Calu3 (cell line): ENCODE measurements around the gene HAND2. TPM values are rescaled to one million over a fixed set of nuclear protein-coding genes. Genes with fewer than 3 reads are reported as not detected.

Experiments
- BruUV-seq: library from RNA; stranded (reverse); fragments of 400-500 nt; replicated peaks from 2 replicates; lab custom pipeline; 2021; lab: Mats Ljungman, UMichigan
- CTCF ChIA-PET: fragments of 300-600 bp; sonication (Branson Sonifier 250); formaldehyde crosslinking; loops from one replicate; lab custom pipeline; 2022; ENCODE audit warnings: antibody characterized with exemption; lab: Charles Lee
- DNase-seq: peaks from one replicate; pipeline ENCODE4 v3.0.0; 2022
- H3K27ac Mint-ChIP-seq: one replicate; pipeline ENCODE4 v1.8.0; 2022; ENCODE audit warnings: mixed read lengths; ENCODE audit not compliant: unreplicated experiment
- H3K27me3 Mint-ChIP-seq: one replicate; pipeline ENCODE4 v1.8.0; 2022; ENCODE audit warnings: mixed read lengths; ENCODE audit not compliant: unreplicated experiment
- H3K36me3 Mint-ChIP-seq: one replicate; pipeline ENCODE4 v1.8.0; 2022; ENCODE audit warnings: mild to moderate bottlenecking, moderate library complexity, mixed read lengths; ENCODE audit not compliant: insufficient read depth, unreplicated experiment
- H3K4me1 Mint-ChIP-seq: one replicate; pipeline ENCODE4 v1.8.0; 2022; ENCODE audit warnings: mild to moderate bottlenecking, low read depth, mixed read lengths; ENCODE audit not compliant: unreplicated experiment
- H3K4me3 Mint-ChIP-seq: one replicate; pipeline ENCODE4 v1.8.0; 2022; ENCODE audit warnings: mild to moderate bottlenecking, low read depth, moderate library complexity, mixed read lengths; ENCODE audit not compliant: unreplicated experiment
- H3K9me3 Mint-ChIP-seq: one replicate; pipeline ENCODE4 v1.8.0; 2022; ENCODE audit warnings: low read depth, mixed read lengths; ENCODE audit not compliant: unreplicated experiment
- CTCF ChIP-seq: fragments of 200-600 bp; IDR thresholded peaks from one replicate; pipeline ENCODE4 v1.8.0; 2022; ENCODE audit warnings: antibody characterized with exemption; ENCODE audit not compliant: unreplicated experiment
- intact Hi-C: fragments of 100-400 bp; cut with micrococcal nuclease; formaldehyde crosslinking; loops from one replicate; pipeline ENCODE4 v1.10.0; 2022; ENCODE audit not compliant: unreplicated experiment
- total RNA-seq: library from RNA; stranded (reverse); gene quantifications from 2 replicates; pipeline ENCODE4 v1.2.3, GENCODE V29; 2022

Gene HAND2
- total RNA-seq, 1 experiment from 2014 or later = 0.45 TPM

DNA sequence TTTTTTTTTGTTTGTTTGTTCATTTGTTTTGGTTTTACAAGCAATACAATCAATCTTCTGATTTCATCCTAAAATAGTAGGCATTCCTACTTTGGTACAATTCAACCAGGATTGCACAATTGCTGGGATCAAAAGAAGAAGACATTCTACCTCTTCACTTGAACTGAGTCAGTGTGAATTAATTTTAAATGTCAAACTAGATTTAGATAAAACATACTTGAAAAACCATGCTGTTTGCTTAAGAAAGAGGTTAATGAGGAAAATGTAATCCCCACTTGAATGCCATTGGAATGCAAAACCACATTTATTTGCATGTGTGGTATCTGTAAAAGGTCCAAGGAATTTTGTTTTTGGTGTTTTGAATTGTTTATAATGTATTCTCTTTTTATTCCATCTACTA, 40.5 kb downstream of the HAND2 start:
- Mint-ChIP-seq H3K9me3 (no peaks in the 10 kb centered on the region), H3K4me1 (peaks cover 14% of the 10 kb centered on the region), H3K27ac (no peak overlapping the region), H3K27me3 (no peaks in the 10 kb centered on the region), H3K4me3 (no peak overlapping the region), H3K36me3 (peaks cover 6% of the 10 kb centered on the region)
- CTCF ChIA-PET = no interaction called here
- no TSS peak for BruUV-seq
- intact Hi-C loops = no loop called here
- TF ChIP-seq CTCF = no peak
- DNase-seq = no peak

- Mint-ChIP-seq H3K36me3 (no peaks in the 10 kb centered on the region), H3K4me1 (peaks cover 14% of the 10 kb centered on the region), H3K4me3 (no peak overlapping the region), H3K27me3 (no peaks in the 10 kb centered on the region), H3K27ac (no peak overlapping the region), H3K9me3 (no peaks in the 10 kb centered on the region)
- TF ChIP-seq CTCF = no peak
- intact Hi-C loops = no loop called here
- CTCF ChIA-PET = interaction anchor here (0.6 kb wide), 1 partner anchor 9 kb away, joined by 3 read pairs; no protein-coding TSS in a partner anchor
- no TSS peak for BruUV-seq
- DNase-seq = no peak
These were observed 41.4 kb downstream of the HAND2 start for GRCh38 chr4:173488656-173489055.

- intact Hi-C loops = no loop called here
- Mint-ChIP-seq H3K4me3 (no peak overlapping the region), H3K4me1 (peaks cover 14% of the 10 kb centered on the region), H3K9me3 (no peaks in the 10 kb centered on the region), H3K36me3 (no peaks in the 10 kb centered on the region), H3K27ac (no peak overlapping the region), H3K27me3 (no peaks in the 10 kb centered on the region)
- BruUV-seq = no TSS peak
- CTCF ChIA-PET = interaction anchor here (0.6 kb wide), 1 partner anchor 10 kb away, joined by 3 read pairs; no protein-coding TSS in a partner anchor
- no peak for TF ChIP-seq CTCF
- no peak for DNase-seq
These were observed 42.0 kb downstream of the HAND2 start for GRCh38 chr4:173488074-173488473.

GRCh38 chr4:173486714-173487392, 43.2 kb downstream of the HAND2 start:
- DNase-seq = no peak
- Mint-ChIP-seq H3K27ac (no peak overlapping the region), H3K36me3 (no peaks in the 10 kb centered on the region), H3K4me1 (peaks cover 14% of the 10 kb centered on the region), H3K27me3 (no peaks in the 10 kb centered on the region), H3K9me3 (no peaks in the 10 kb centered on the region), H3K4me3 (no peak overlapping the region)
- intact Hi-C loops = no loop called here
- CTCF ChIA-PET = no interaction called here
- no TSS peak for BruUV-seq
- TF ChIP-seq CTCF = no peak
